SK-N-SH (cell line): ENCODE results near the gene ADRA2A. TPM values are rescaled to one million over a fixed set of nuclear protein-coding genes. Genes with fewer than 3 reads are reported as not detected.

Source experiments
- CTCF ChIA-PET: fragments of 300-600, 350-600 bp; formaldehyde crosslinking; extraction: SDS; loops from one replicate; lab custom pipeline; 2021; lab: Yijun Ruan, JAX
- POLR2A ChIA-PET: fragments of 350-600 bp; sonication (Branson Sonifier 250); formaldehyde crosslinking; extraction: SDS; loops from one replicate; lab custom pipeline; 2020; ENCODE audit warnings: antibody characterized with exemption, inconsistent platforms; lab: Yijun Ruan, JAX
- DNase-seq: peaks from one replicate; pipeline ENCODE4 v3.0.0; 2012
- H2AFZ ChIP-seq: fragments of 200-600 bp; sonication (generic); 2 replicates; pipeline ENCODE4 v1.8.1; 2016; ENCODE audit warnings: antibody characterized with exemption, mild to moderate bottlenecking, low read depth
- H3F3A ChIP-seq: fragments of 200-600 bp; sonication (generic); replicated peaks from 2 replicates; pipeline ENCODE3; 2016; ENCODE audit warnings: antibody characterized with exemption, mild to moderate bottlenecking; ENCODE audit not compliant: insufficient read depth
- H3K27ac ChIP-seq, 2 experiments: fragments of 200-500 bp in 1 of 2; fragments of 200-600 bp in 1 of 2; sonication (Bioruptor generic) in 1 of 2; sonication (generic), shearing (Covaris generic) in 1 of 2; 2 replicates each; pipeline versions ENCODE4 v1.5.1 to v1.6.1; 2014 to 2016; ENCODE audit warnings: low read depth in 2 of 2, inconsistent platforms in 1 of 2, low read length in 1 of 2, mild to moderate bottlenecking in 1 of 2, mixed read lengths in 1 of 2
- H3K27me3 ChIP-seq: fragments of 200-600 bp; sonication (generic), shearing (Covaris generic); 2 replicates; pipeline ENCODE4 v1.6.1; 2016; ENCODE audit warnings: mixed run types; ENCODE audit not compliant: insufficient read depth
- H3K36me3 ChIP-seq, 2 experiments: fragments of 200-500 bp in 1 of 2; fragments of 200-600 bp in 1 of 2; sonication (Bioruptor generic) in 1 of 2; sonication (generic) in 1 of 2; replicated peaks in 1 of 2; 2 replicates each; pipeline versions ENCODE3 to v1.5.1; 2014 to 2016; ENCODE audit warnings: low read length in 1 of 2, mild to moderate bottlenecking in 1 of 2; ENCODE audit not compliant: insufficient read depth in 2 of 2, control insufficient read depth in 1 of 2
- H3K4me1 ChIP-seq, 2 experiments: fragments of 200-500 bp in 1 of 2; fragments of 200-600 bp in 1 of 2; sonication (Bioruptor generic) in 1 of 2; sonication (generic), shearing (Covaris generic) in 1 of 2; 2 replicates each; pipeline versions ENCODE4 v1.5.1 to v1.6.1; 2014 to 2016; ENCODE audit warnings: low read depth in 1 of 2, low read length in 1 of 2, mixed run types in 1 of 2; ENCODE audit not compliant: insufficient read depth in 2 of 2, control insufficient read depth in 1 of 2
- H3K4me2 ChIP-seq: fragments of 200-600 bp; sonication (generic), shearing (Covaris generic); 2 replicates; pipeline ENCODE4 v1.6.1; 2017; ENCODE audit warnings: mixed run types
- H3K4me3 ChIP-seq, 2 experiments: fragments of 200-500 bp in 1 of 2; fragments of 200-600 bp in 1 of 2; sonication (Bioruptor generic) in 1 of 2; sonication (generic), shearing (Covaris generic) in 1 of 2; 2 replicates each; pipeline versions ENCODE4 v1.5.1 to v1.8.1; 2014 to 2016; ENCODE audit warnings: low read depth in 2 of 2, inconsistent platforms in 1 of 2, low read length in 1 of 2, mild to moderate bottlenecking in 1 of 2, mixed read lengths in 1 of 2, moderate library complexity in 1 of 2
- H3K79me2 ChIP-seq: fragments of 200-600 bp; sonication (generic); 2 replicates; pipeline ENCODE4 v1.8.1; 2017; ENCODE audit warnings: mild to moderate bottlenecking; ENCODE audit not compliant: insufficient read depth
- H3K9ac ChIP-seq: fragments of 200-600 bp; sonication (generic); 2 replicates; pipeline ENCODE4 v1.6.1; 2017; ENCODE audit warnings: mixed run types
- H3K9me2 ChIP-seq: fragments of 200-600 bp; sonication (generic); 2 replicates; pipeline ENCODE4 v1.6.1; 2017; ENCODE audit warnings: mixed run types
- H3K9me3 ChIP-seq: fragments of 200-600 bp; sonication (generic); 2 replicates; pipeline ENCODE4 v1.6.1; 2017; ENCODE audit warnings: mixed run types, mild to moderate bottlenecking, moderate library complexity
- H4K20me1 ChIP-seq: fragments of 200-600 bp; sonication (generic); 2 replicates; pipeline ENCODE4 v1.6.1; 2017; ENCODE audit warnings: mild to moderate bottlenecking, mixed run types; ENCODE audit not compliant: insufficient read depth
- EP300 ChIP-seq, 2 experiments: IDR thresholded peaks; 2 replicates each; pipeline versions ENCODE4 v1.4.0 to v1.6.1; 2012; ENCODE audit warnings: borderline replicate concordance in 1 of 2, low read depth in 1 of 2, low read length in 1 of 2
- EZH2phosphoT487 ChIP-seq: fragments of 200-600 bp; sonication (generic); IDR thresholded peaks from 2 replicates; pipeline ENCODE4 v1.6.1; 2017; ENCODE audit warnings: low read depth, mixed run types, mild to moderate bottlenecking, antibody characterized with exemption, moderate library complexity, borderline replicate concordance
- FOXJ3 ChIP-seq: sonication (generic); formaldehyde crosslinking; IDR thresholded peaks from 2 replicates; pipeline ENCODE4 v1.5.1; 2020; ENCODE audit warnings: mild to moderate bottlenecking, missing genetic modification reagents
- GABPA ChIP-seq: IDR thresholded peaks from 2 replicates; pipeline ENCODE4 v1.4.0; 2012; ENCODE audit warnings: low read depth, mild to moderate bottlenecking
- GATA2 ChIP-seq: sonication (generic); formaldehyde crosslinking; IDR thresholded peaks from 2 replicates; pipeline ENCODE4 v1.5.0; 2020; ENCODE audit warnings: mild to moderate bottlenecking, missing genetic modification reagents
- JUND ChIP-seq: IDR thresholded peaks from 2 replicates; pipeline ENCODE4 v1.4.0; 2012
- MAX ChIP-seq: IDR thresholded peaks from 2 replicates; pipeline ENCODE4 v1.4.0; 2012; ENCODE audit warnings: low read depth
- MEF2A ChIP-seq: IDR thresholded peaks from 2 replicates; pipeline ENCODE4 v1.4.0; 2012; ENCODE audit warnings: low read depth, borderline replicate concordance
- NRF1 ChIP-seq: IDR thresholded peaks from 2 replicates; pipeline ENCODE4 v1.6.1; 2012; ENCODE audit warnings: low read depth, mild to moderate bottlenecking, low read length
- POLR2AphosphoS5 ChIP-seq: IDR thresholded peaks from 2 replicates; pipeline ENCODE4 v1.6.1; 2012; ENCODE audit warnings: low read depth, low read length
- RAD21 ChIP-seq: IDR thresholded peaks from 2 replicates; pipeline ENCODE4 v1.6.1; 2012; ENCODE audit warnings: mild to moderate bottlenecking, low read length
- REST ChIP-seq: IDR thresholded peaks from 2 replicates; pipeline ENCODE4 v1.6.1; 2012; ENCODE audit warnings: mild to moderate bottlenecking, low read depth, low read length, moderate library complexity
- RFX5 ChIP-seq: IDR thresholded peaks from 2 replicates; pipeline ENCODE4 v1.6.1; 2012; ENCODE audit warnings: mild to moderate bottlenecking, improper control_type of control experiment, low read length
- SMC3 ChIP-seq: IDR thresholded peaks from 2 replicates; pipeline ENCODE4 v1.6.1; 2012; ENCODE audit warnings: low read depth, low read length, improper control_type of control experiment
- USF1 ChIP-seq: IDR thresholded peaks from 2 replicates; pipeline ENCODE4 v1.4.0; 2012; ENCODE audit warnings: low read depth, borderline replicate concordance
- USF2 ChIP-seq: fragments of 150-350 bp; IDR thresholded peaks from 2 replicates; pipeline ENCODE4 v1.6.1; 2017; ENCODE audit warnings: antibody characterized with exemption, low read length, low read depth, borderline replicate concordance
- YY1 ChIP-seq: IDR thresholded peaks from 2 replicates; pipeline ENCODE4 v1.4.0; 2012; ENCODE audit warnings: low read depth, mild to moderate bottlenecking
- WGBS: methylation state at CpG from one replicate; pipeline ENCODE4 v1.1.6; 2017; ENCODE audit warnings: low lambda C conversion rate; 5-methylcytosine and 5-hydroxymethylcytosine counted together
- polyA plus RNA-seq, 3 experiments: library from polyadenylated mRNA; depleted of rRNA; stranded (reverse); fragments of >200 nt; gene quantifications; 2 replicates each; pipeline ENCODE4 v1.2.3, GENCODE V29; 2012
- TF ChIP-seq, protein P1 (sequence below): IDR thresholded peaks from 2 replicates; pipeline ENCODE4; 2012
- TF ChIP-seq, protein P2 (sequence below): fragments of 200-600 bp; sonication (generic); IDR thresholded peaks from 2 replicates; pipeline ENCODE4 v1.6.1; 2017; ENCODE audit warnings: antibody characterized with exemption, mild to moderate bottlenecking, moderate library complexity
- TF ChIP-seq, protein P3 (sequence below): fragments of 150-350 bp; IDR thresholded peaks from 2 replicates; pipeline ENCODE4 v1.6.1; 2016; ENCODE audit warnings: mild to moderate bottlenecking, low read depth, low read length

The ADRA2A gene
- polyA plus RNA-seq, 1 of the 3 experiments (the other 2 are of a cell fraction), result 0.02 TPM

DNA sequence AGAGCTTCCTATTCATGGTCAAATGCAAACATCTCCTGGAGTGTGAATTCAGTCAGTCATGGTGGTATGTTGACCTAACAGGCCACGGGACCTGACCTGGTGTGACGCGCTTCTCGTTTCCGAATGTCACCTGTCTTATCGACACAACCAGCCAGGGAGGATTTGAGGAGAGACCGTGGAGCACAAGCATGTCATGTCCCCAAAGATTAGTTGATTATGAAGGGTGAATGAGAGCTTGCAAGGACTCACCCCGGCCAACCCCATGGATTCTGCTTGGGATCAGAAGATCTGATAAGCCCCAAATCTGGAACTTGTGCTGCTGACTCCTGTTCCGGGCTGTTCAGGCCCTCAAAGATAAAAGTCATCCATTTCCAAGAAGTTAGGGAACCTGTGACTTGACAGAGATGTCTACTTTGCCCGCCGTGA is 10.5 kb downstream of the ADRA2A start (continued):
- TF ChIP-seq EZH2phosphoT487 (no peak), USF2 (no peak)
- TF ChIP-seq, protein P1, sequence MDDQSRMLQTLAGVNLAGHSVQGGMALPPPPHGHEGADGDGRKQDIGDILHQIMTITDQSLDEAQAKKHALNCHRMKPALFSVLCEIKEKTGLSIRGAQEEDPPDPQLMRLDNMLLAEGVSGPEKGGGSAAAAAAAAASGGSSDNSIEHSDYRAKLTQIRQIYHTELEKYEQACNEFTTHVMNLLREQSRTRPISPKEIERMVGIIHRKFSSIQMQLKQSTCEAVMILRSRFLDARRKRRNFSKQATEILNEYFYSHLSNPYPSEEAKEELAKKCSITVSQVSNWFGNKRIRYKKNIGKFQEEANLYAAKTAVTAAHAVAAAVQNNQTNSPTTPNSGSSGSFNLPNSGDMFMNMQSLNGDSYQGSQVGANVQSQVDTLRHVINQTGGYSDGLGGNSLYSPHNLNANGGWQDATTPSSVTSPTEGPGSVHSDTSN, result no peak

DNA sequence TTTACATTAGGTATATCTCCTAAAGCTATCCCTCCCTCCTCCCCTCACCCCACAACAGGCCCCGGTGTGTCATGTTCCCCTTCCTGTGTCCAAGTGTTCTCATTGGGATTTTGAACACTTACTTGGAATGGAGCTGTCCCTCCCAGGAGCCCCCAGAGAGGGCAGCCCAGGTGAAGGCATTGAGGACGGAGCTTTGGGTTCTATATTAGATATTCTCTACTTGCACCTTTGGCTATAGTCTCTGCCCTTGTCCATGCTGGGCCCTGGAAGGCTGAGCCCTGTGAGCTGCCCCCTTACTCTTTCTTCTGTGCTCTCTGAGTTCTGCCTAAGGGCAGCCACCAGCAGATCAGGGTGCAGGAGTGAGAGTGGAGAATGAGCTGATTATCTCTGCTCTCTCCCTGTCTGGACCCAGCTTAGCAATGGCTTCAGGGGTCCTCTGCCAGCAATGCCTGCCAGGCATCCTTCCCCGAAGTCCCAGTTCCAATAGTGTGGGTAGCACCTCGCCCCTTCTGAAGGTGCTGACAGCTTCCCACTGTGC is 11.2 kb downstream of the ADRA2A start:
- no peak overlapping the region for H2AFZ ChIP-seq
- H3K4me1 ChIP-seq, result no peaks in the 10 kb centered on the region; a peak in 1 of 4 replicates
- TF ChIP-seq RFX5, result no peak
- no peak for TF ChIP-seq SMC3
- no peak for TF ChIP-seq YY1
- TF ChIP-seq FOXJ3 (CRISPR knock-in tag), result no peak
- TF ChIP-seq POLR2AphosphoS5, result no peak
- TF ChIP-seq RAD21, result no peak
- TF ChIP-seq MEF2A, result no peak
- TF ChIP-seq GATA2, result no peak
- TF ChIP-seq REST, result no peak
- TF ChIP-seq MAX, result no peak
- TF ChIP-seq, protein P1, result no peak
- TF ChIP-seq, protein P2, sequence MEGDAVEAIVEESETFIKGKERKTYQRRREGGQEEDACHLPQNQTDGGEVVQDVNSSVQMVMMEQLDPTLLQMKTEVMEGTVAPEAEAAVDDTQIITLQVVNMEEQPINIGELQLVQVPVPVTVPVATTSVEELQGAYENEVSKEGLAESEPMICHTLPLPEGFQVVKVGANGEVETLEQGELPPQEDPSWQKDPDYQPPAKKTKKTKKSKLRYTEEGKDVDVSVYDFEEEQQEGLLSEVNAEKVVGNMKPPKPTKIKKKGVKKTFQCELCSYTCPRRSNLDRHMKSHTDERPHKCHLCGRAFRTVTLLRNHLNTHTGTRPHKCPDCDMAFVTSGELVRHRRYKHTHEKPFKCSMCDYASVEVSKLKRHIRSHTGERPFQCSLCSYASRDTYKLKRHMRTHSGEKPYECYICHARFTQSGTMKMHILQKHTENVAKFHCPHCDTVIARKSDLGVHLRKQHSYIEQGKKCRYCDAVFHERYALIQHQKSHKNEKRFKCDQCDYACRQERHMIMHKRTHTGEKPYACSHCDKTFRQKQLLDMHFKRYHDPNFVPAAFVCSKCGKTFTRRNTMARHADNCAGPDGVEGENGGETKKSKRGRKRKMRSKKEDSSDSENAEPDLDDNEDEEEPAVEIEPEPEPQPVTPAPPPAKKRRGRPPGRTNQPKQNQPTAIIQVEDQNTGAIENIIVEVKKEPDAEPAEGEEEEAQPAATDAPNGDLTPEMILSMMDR, result no peak
- no peak for TF ChIP-seq USF1
- no peak for TF ChIP-seq JUND
- TF ChIP-seq, protein P3, sequence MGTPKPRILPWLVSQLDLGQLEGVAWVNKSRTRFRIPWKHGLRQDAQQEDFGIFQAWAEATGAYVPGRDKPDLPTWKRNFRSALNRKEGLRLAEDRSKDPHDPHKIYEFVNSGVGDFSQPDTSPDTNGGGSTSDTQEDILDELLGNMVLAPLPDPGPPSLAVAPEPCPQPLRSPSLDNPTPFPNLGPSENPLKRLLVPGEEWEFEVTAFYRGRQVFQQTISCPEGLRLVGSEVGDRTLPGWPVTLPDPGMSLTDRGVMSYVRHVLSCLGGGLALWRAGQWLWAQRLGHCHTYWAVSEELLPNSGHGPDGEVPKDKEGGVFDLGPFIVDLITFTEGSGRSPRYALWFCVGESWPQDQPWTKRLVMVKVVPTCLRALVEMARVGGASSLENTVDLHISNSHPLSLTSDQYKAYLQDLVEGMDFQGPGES, result no peak
- TF ChIP-seq EP300 (IDR thresholded peaks at IDR 0.05; ENCODE audit: borderline replicate concordance in 1 of 2, low read depth in 1 of 2, low read length in 1 of 2), result no peak
- TF ChIP-seq GABPA, result no peak
- no peak for TF ChIP-seq NRF1
- no peaks in the 10 kb centered on the region for H3K27me3 ChIP-seq
- no peaks in the 10 kb centered on the region for H3K36me3 ChIP-seq
- no peaks in the 10 kb centered on the region for H3K9me2 ChIP-seq
- ChIA-PET CTCF (interaction anchor here (1.0 to 3.7 kb wide), 4 partner anchors 9 to 1049 kb away, joined by 3 to 27 read pairs (median 8); partner anchors contain the start of gene ADRA2A), POLR2A (no interaction called here)
- no peaks in the 10 kb centered on the region for H3K79me2 ChIP-seq
- WGBS, result 18% methylated on average over 4 of the region's 4 CpGs
- no peak overlapping the region for H3K4me2 ChIP-seq
- no peaks in the 10 kb centered on the region for H3F3A ChIP-seq
- DNase-seq, result no peak
- H3K9ac ChIP-seq, result no peak overlapping the region
- no peaks in the 10 kb centered on the region for H3K9me3 ChIP-seq
- H4K20me1 ChIP-seq, result no peaks in the 10 kb centered on the region
- no peak overlapping the region for H3K4me3 ChIP-seq
- no peak overlapping the region for H3K27ac ChIP-seq
